Gastroesophageal sphincter (tissue), 3 donors: Measurements from ENCODE around the gene SLIT3.

ENCODE experiments used
- CTCF ChIP-seq, 4 experiments: fragments of 200-600 bp in 2 of 4; fragments of 450-650 bp in 2 of 4; sonication (generic) in 1 of 4; IDR thresholded peaks; one replicate each; pipeline ENCODE4 v1.5.1; 2017 to 2019; ENCODE audit warnings: antibody characterized with exemption in 4 of 4, mild to moderate bottlenecking in 2 of 4, moderate library complexity in 2 of 4
- EP300 ChIP-seq: sonication (generic); formaldehyde crosslinking; IDR thresholded peaks from one replicate; pipeline ENCODE4 v1.6.1; 2017; ENCODE audit warnings: antibody characterized with exemption, mild to moderate bottlenecking
- POLR2A ChIP-seq, 2 donors: fragments of 450-650 bp; IDR thresholded peaks; one replicate each; pipeline ENCODE4 v1.6.1; 2017; ENCODE audit warnings: antibody characterized with exemption in 2 of 2, mild to moderate bottlenecking in 2 of 2, moderate library complexity in 1 of 2
- POLR2AphosphoS5 ChIP-seq: sonication (generic); formaldehyde crosslinking; IDR thresholded peaks from one replicate; pipeline ENCODE4 v1.6.1; 2017; ENCODE audit warnings: antibody characterized with exemption

GRCh38 chr5:168842571-168843205, 458.3 kb downstream of the SLIT3 start:
- TF ChIP-seq POLR2AphosphoS5 (no peak), CTCF (IDR thresholded peaks at IDR 0.05) (no peak), POLR2A (IDR thresholded peaks at IDR 0.05) (no peak), EP300 (no peak)
